ENCODE data around the gene UBR4. TPM values are rescaled to one million over a fixed set of nuclear protein-coding genes. Genes with fewer than 3 reads are reported as not detected.

Gene UBR4
- total RNA-seq, 1 experiment from 2014 or later = 74.7 TPM

GRCh38 chr1:19160831-19161230, 49.2 kb downstream of the UBR4 start:
- no peak for DNase-seq (ENCODE audit: low spot score)
- in situ Hi-C loops (cut with HindIII; ENCODE audit: low sequenced_read_pairs) = no loop called here

GRCh38 chr1:19157653-19158052, 52.4 kb downstream of the UBR4 start:
- in situ Hi-C loops (cut with HindIII; ENCODE audit: low sequenced_read_pairs) = no loop called here
- DNase-seq (ENCODE audit: low spot score) = no peak

- in situ Hi-C loops (cut with HindIII; ENCODE audit: low sequenced_read_pairs) = no loop called here
- peak; percentile 2 for DNase-seq (ENCODE audit: low spot score)
These were observed 53.4 kb downstream of the UBR4 start for GRCh38 chr1:19156676-19157075.

- DNase-seq (ENCODE audit: low spot score) = no peak
- in situ Hi-C loops (cut with HindIII; ENCODE audit: low sequenced_read_pairs) = no loop called here
These were observed 55.2 kb downstream of the UBR4 start for GRCh38 chr1:19154876-19155275.

- in situ Hi-C loops (cut with HindIII; ENCODE audit: low sequenced_read_pairs) = no loop called here
- DNase-seq (ENCODE audit: low spot score) = no peak
These were observed 56.9 kb downstream of the UBR4 start for GRCh38 chr1:19153169-19153568.

DNA sequence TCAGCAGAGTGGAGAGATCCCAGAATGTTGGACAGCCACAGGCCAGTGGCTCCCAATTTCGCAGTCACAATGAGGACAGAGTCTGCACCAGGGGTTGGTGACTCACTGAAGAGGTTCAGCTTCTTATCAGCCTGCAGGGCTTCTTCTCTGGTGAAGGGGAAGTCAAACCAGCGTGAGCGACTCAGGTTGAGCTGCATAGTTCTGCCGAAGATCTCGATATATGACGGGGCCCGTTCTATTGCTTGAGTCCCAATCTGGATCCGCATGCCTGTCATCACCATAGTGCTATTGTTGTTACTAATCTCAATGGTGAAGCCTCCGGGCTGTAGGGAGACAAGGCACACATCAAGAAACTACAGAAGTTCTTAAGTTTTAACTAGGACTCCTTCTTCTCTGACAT, 58.5 kb downstream of the UBR4 start:
- in situ Hi-C loops (cut with HindIII; ENCODE audit: low sequenced_read_pairs) = no loop called here
- DNase-seq (ENCODE audit: low spot score) = no peak

DNA sequence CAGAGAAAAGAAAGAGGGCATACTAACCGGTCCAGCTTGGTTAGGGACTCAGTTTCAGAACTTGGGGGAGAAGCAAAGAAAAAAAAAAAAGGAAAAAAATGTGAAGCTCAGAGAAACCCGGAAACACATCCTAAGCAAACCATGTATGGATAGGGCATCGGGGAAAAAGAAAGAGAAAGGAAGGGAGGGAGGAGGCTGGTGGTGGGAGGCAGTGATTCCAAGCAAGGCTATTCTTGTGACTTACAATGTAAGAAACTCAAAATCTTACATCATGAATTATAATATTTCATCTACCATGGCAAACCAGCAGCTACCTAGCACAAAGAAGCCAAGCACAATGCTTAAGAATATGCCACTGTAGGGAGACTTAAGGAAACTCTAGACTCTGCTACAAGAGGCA, 60.3 kb downstream of the UBR4 start:
- in situ Hi-C loops (cut with HindIII; ENCODE audit: low sequenced_read_pairs) = no loop called here
- no peak for DNase-seq (ENCODE audit: low spot score)

- in situ Hi-C loops (cut with HindIII; ENCODE audit: low sequenced_read_pairs) = no loop called here
- DNase-seq (ENCODE audit: low spot score) = no peak
These were observed 69.6 kb downstream of the UBR4 start for GRCh38 chr1:19140465-19140864.

DNA sequence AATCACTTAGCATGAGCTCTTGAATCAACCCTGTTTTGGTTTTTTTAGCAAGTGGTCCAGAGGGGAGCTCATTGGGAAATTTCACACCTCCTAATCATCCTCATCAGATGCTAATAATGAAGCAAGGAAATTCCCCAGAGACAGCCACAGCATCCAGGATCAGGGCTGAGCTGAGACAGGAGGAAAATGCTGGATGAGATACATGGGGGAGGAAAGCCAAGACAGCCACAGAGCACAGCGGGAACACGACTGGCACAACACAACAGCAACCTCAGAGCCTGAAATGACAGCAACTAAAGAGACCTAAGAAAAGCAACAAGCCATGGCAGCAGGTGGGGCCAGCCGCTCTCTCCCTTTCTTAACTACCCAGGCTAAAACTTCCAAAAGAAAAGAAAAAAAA, 70.4 kb downstream of the UBR4 start:
- DNase-seq (ENCODE audit: low spot score) = peak; percentile 90
- in situ Hi-C loops (cut with HindIII; ENCODE audit: low sequenced_read_pairs) = no loop called here

DNA sequence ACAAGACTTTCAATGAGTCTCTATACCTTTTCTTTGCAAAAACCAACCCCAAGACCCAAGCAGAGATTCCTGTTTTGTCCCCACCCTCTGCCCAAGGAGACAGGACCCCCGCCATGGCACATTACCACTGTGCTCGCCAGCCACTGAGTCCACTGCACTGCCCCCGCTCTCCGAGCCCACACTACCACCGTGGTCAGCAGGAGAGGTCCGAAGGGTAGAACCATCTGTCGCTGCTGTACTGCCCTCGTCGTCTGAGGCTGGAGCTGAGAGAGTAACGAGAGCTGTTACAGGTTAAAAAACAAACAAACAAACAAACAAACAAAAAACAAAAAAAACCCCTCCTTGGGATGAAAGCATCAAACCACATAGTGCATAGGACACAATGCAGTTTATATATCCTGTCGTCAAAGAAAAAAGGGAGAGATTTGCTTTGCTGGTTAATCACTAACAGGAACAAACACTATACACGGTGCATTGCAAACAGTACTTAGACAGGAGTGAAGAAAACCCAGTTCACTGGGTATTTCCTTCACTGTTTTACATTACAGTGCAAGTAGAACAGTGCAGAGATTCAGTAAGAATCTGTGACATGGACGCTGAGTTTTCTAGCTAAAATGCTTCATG, 71.0 kb downstream of the UBR4 start:
- in situ Hi-C loops (cut with HindIII; ENCODE audit: low sequenced_read_pairs) = no loop called here
- no peak for DNase-seq (ENCODE audit: low spot score)

GRCh38 chr1:19138331-19138730, 71.7 kb downstream of the UBR4 start:
- no peak for DNase-seq (ENCODE audit: low spot score)
- in situ Hi-C loops (cut with HindIII; ENCODE audit: low sequenced_read_pairs) = no loop called here

DNA sequence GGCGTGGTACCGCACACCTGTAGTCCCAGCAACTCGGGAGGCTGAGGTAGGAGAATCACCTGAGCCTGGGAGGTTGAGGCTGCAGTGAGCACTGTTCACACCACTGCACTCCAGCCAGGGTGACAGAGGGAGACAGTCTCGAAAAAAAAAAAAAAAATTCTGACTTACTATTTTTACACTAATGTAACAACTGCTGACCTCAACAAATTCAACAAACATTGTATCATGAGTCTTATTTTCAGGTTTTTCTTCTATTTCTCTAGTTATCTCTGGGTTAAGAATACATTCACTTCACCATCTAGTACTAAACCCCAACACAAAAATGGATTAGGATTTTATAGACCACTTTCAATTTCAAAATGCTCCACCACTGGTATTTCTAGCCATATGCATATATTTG, 72.9 kb downstream of the UBR4 start:
- DNase-seq (ENCODE audit: low spot score) = no peak
- in situ Hi-C loops (cut with HindIII; ENCODE audit: low sequenced_read_pairs) = no loop called here

DNA sequence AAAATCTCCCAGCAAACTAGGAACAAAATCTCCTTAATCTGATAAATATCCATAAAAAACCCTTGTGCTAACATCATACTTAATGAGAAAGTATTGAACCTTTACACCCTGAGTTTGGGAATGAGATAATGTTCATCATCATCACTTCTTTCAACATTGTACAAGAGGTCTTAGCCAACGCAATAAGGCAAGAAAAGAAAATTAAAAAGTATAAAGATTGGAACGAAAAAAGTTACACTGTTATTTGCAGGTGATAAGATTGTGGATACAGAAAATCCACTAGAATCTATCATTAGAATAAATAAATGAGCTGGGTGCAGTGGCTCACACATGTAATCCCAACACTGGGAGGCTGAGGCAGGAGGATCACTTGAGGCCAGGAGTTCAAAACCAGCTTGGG, 76.7 kb downstream of the UBR4 start:
- in situ Hi-C loops (cut with HindIII; ENCODE audit: low sequenced_read_pairs) = no loop called here
- DNase-seq (ENCODE audit: low spot score) = no peak

DNA sequence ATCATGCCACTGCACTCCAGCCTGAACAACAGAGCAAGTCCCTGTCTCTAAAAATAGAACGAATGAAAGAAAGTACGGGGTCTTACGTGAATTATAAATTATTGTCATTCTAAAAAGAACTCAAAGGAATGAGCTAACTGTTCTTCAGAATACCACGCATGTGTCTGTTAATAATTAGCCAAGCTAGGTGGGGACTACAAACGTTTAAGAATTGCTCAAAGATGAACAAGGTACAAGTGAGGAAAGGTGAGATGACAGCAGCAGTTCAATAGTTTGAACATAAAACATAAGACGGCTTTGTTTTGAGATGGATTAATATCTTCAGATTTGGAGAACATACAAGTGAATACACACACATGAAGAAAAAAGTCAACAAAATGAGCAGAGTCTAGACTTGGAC, 79.6 kb downstream of the UBR4 start:
- in situ Hi-C loops (cut with HindIII; ENCODE audit: low sequenced_read_pairs) = no loop called here
- no peak for DNase-seq (ENCODE audit: low spot score)

GRCh38 chr1:19128968-19129514, 81.0 kb downstream of the UBR4 start:
- no peak for DNase-seq (ENCODE audit: low spot score)
- in situ Hi-C loops (cut with HindIII; ENCODE audit: low sequenced_read_pairs) = no loop called here

DNA sequence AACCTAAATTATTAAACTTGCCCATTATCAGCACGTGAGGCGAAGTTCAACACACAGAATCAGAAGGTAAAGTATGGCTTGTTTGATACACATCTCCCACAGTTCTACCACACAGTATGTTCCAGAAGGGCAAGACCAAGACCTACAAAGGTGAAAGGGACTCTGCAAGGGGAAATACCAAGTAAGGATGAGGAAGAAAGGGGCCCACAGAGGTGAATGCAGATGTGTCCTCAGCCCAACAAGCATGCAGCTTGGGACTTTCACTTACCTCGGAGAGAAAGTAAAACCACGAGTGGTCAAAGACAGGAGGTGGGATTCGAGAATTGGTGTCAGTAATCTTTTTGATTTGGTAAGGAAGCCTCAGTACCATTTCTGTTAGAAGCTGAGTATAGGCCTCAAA, 85.8 kb downstream of the UBR4 start:
- in situ Hi-C loops (cut with HindIII; ENCODE audit: low sequenced_read_pairs) = no loop called here
- DNase-seq (ENCODE audit: low spot score) = no peak

GRCh38 chr1:19123837-19124236, 86.2 kb downstream of the UBR4 start:
- in situ Hi-C loops (cut with HindIII; ENCODE audit: low sequenced_read_pairs) = no loop called here
- peak; percentile 94 for DNase-seq (ENCODE audit: low spot score)

GRCh38 chr1:19122668-19123067, 87.4 kb downstream of the UBR4 start:
- in situ Hi-C loops (cut with HindIII; ENCODE audit: low sequenced_read_pairs) = no loop called here
- DNase-seq (ENCODE audit: low spot score) = no peak

- in situ Hi-C loops (cut with HindIII; ENCODE audit: low sequenced_read_pairs) = no loop called here
- DNase-seq (ENCODE audit: low spot score) = no peak
These were observed 88.9 kb downstream of the UBR4 start for GRCh38 chr1:19121192-19121591.

DNA sequence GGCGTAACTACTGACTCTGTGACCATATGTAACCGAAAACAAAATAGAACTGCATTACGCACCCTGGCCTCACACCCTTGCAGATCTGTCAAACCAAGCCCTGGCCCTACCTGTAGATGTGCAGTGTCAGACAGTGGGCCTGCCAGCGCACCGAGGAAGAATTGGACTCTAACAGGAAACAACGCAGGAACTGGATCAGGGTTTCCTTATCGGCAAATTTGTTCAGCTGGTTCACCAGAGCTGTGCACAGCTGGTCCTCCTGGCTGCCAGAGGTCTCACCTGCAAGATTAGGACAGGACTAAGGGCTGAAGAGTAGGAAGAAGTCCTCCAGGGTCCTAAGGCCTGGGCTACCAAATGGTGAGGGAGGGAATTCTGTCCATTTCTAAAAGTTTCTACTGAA, 90.0 kb downstream of the UBR4 start:
- DNase-seq (ENCODE audit: low spot score) = no peak
- in situ Hi-C loops (cut with HindIII; ENCODE audit: low sequenced_read_pairs) = no loop called here

DNA sequence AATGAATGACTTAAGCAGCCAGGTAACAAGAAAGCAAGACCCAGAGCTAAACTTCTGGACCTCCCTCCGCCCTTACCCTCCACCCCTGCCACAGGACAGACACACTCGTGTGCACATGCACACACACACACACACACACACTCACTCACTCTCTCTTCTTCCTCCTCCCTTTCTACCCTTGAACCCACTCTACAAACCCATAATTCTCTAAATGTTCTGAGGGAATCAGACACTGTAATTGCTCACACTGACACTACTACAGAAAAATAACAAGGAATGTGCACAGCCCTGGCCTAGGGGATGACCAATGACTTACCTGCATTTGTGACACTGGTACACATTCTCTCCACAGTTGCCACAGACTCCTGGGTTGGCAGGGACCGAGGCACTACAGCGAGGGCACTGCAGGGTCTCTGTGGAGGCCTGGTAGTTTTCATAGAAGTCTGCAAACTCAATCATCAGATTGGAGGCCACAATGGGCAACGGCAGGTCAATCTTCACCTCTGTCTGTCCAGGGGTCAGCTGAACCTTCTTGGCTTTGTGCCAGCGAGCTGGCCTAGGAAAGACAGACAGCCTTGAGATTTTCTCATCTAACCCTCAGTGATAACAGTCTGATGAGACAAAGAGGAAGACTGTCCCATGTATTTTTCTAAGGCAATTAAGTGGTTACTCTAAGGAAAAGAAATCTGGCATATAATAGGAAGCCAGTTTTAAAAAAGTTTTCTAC, 94.8 kb downstream of the UBR4 start:
- in situ Hi-C loops (cut with HindIII; ENCODE audit: low sequenced_read_pairs) = no loop called here
- no peak for DNase-seq (ENCODE audit: low spot score)
